22Rv1 (cell line): Measurements from ENCODE around the gene SLC24A4.

Source experiments
- CTCF ChIP-seq: fragments of 450-650 bp; IDR thresholded peaks from 2 replicates; pipeline ENCODE4 v1.5.1; 2017; ENCODE audit warnings: mild to moderate bottlenecking
- ZFX ChIP-seq: fragments of 450-650 bp; IDR thresholded peaks from 2 replicates; pipeline ENCODE4 v1.6.1; 2017; ENCODE audit warnings: antibody characterized with exemption, borderline replicate concordance

- no peak for TF ChIP-seq CTCF
- TF ChIP-seq ZFX: no peak
Observed at GRCh38 chr14:92464716-92465115, 141.8 kb downstream of the SLC24A4 start.
